NCI-H510A treated with DMSO at 0.1 percent for 48 hours (cell line): Measurements from ENCODE around the gene GPR142.
"Not testable (repeated sequence)": the region's sequence is repeated elsewhere in the genome, so short reads cannot be mapped to it uniquely, and the experiment has no call there.

Source experiments
- DNase-seq: peaks from one replicate; lab custom pipeline; 2025; lab: John Stamatoyannopoulos, UW

GPR142 gene

GRCh38 chr17:74393346-74393942 is 26.1 kb downstream of the GPR142 start:
- no peak for DNase-seq

- no peak for DNase-seq
Observed at GRCh38 chr17:74394275-74394950, 27.1 kb downstream of the GPR142 start.

DNA sequence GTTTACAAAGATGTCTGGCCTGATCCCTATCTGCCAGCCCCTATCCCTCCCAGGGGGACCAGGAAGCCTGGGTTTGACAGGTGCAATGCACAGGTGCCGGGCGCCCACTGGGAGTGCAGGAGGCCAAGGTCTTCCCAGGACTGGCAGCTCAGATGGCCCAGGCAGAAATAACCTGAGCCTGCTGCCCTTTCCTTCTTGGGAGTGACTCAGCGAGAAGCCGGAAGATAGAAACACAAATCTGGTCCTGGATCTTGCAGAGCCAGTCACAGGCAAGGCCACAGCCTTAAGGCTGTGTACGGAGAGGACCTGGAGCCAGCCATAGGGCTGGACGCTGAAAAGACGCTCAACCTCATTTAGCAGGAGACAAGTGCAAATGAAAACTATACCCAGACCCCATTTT is 27.7 kb downstream of the GPR142 start:
- no peak for DNase-seq

GRCh38 chr17:74396567-74396966 is 29.3 kb downstream of the GPR142 start:
- DNase-seq = no peak

GRCh38 chr17:74402048-74402447 is 34.7 kb downstream of the GPR142 start:
- DNase-seq = no peak

GRCh38 chr17:74403512-74404137 is 36.3 kb downstream of the GPR142 start:
- DNase-seq = no peak

DNA sequence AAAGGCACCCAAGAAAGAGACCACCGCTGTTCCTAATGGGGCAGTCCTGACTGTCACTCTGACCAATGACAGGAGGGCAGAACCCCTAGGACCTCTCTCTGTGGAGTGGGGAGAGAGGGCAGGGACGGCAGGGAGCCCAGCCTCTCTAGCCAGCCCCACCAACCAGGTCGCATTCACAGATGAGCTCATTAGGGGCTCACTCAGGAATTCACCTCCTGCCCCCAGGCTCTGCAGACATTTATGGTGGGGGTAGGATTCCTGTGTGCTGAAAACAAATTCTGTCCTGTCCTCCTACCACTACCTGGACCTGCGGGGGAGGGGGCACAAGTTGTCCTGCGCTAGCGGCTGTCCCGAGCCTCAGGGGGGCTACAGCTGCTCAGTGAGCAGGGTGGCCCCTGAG is 36.9 kb downstream of the GPR142 start:
- no peak for DNase-seq

GRCh38 chr17:74404789-74405188 is 37.5 kb downstream of the GPR142 start:
- no peak for DNase-seq

DNA sequence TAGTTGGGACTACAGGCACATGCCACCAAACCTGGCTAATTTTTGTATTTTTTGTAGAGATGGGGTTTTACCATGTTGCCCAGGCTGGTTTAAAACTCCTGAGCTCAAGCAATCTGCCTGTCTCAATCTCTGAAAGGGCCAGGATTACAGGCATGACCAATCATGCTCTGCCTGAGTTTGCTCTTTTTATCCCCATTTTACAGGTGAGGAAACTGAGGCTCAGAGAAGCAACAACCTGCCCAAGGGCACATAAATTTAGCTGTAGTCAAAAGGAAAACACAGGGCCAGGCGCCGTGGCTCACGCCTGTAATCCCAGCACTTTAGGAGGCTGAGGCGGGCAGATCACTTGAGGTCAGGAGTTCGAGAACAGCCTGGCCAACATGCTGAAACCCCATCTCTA is 38.0 kb downstream of the GPR142 start:
- DNase-seq = not testable (repeated sequence)

GRCh38 chr17:74407384-74407783 is 40.1 kb downstream of the GPR142 start:
- DNase-seq = no peak

DNA sequence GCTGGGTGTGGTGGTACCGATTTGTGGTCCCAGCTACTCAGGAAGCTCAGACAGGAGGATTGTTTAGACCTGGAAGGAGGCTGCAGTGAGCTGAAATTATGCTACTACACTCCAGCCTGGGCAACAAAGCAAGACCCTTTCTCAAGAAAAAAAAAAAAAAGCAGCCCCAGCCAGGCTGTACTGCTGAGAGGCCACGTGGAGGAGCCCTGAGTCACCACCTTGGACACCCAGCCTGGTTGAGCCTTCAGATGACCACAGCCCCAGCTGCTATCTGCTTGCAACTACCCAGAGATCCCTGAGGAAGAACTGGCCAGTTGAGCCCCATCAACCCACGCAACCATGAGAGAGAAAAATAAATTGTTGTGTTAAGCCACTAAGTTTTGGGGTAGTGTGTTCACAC is 41.0 kb downstream of the GPR142 start:
- no peak for DNase-seq

DNA sequence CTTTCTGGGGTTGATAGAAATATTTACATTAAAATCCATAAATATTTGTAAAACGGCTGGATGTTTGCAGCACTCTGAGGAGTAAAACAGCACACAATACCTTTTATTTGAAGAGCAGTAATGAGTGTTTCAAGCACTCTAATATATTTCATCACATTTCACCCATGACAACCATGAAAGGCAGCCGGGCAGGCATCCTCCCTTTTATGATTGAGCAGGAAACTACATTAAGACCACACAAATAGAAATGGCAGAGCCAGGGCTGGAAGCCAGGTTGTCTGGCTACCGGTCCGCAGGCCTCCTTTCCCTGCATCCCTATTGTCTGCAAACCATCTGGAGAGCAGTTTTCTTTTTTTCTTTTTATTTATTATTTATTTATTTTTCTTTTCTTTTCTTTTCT is 41.5 kb downstream of the GPR142 start:
- peak; percentile 83 for DNase-seq

DNA sequence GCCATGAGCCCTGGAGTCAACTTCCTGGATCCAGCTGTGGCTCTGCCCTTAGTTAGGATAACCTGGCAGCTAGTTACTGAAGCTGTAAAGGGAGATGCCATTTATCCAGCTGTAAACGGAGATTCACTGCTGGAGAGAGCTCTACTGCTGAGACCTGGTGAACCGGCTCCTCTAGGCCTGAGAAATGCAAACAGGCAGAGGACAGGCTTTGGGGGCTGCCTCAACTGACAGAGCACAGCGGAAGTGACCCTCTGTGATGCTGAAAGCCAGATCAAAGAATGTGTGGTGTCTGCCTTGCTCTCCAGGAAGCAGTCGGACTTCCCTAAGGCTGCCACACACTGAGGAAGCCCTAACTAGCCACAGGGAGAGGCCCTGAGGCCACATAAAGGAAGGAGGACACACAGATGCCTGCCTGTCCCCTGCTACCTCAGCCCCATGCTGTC is 42.7 kb downstream of the GPR142 start:
- no peak for DNase-seq

- DNase-seq = no peak
Observed at GRCh38 chr17:74412581-74412980, 45.3 kb downstream of the GPR142 start.

- DNase-seq = no peak
Observed at GRCh38 chr17:74413491-74413890, 46.2 kb downstream of the GPR142 start.

- DNase-seq = no peak
Observed at GRCh38 chr17:74414510-74414909, 47.2 kb downstream of the GPR142 start.

GRCh38 chr17:74415608-74416396 is 48.5 kb downstream of the GPR142 start:
- DNase-seq = no peak

DNA sequence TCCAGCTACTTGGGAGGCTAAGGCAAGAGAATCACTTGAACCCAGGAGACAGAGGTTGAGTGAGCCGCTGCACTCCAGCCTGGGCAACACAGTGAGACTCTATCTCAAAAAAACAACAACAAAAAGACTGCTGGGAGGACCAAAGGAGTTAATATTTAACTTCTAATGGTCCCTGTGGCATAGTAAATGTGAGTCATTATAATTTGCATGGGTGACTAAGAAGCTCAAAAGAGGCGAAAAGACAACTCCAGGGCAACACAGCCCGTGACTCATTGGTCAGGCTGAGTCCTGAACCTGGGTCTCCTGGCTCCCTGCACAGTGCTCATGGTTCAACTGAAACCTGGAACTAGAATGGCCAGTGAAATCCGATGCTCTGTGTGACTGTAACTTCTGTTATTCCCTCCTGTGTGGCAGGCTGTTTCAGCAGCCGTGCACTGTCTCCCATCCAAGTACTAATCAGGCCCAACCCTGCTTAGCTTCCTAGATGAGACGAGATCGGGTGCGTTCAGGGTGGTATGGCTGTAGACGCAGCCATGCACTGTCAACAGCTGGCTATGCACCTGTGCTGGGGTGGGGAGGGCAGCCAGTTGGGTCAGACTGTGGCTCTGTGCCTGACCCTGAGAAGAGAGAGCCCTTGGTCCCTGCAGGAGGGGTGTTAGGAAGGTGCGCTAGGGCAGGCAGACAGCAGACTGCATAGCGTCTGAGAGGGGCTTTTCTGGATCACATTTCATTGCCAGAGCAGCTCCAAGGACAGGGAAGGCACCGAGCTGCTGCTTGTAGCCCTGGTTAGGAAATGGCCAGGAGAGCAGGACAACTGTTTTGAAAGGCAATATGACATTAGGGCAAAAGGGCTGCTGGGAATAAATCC is 50.1 kb downstream of the GPR142 start:
- no peak for DNase-seq

DNA sequence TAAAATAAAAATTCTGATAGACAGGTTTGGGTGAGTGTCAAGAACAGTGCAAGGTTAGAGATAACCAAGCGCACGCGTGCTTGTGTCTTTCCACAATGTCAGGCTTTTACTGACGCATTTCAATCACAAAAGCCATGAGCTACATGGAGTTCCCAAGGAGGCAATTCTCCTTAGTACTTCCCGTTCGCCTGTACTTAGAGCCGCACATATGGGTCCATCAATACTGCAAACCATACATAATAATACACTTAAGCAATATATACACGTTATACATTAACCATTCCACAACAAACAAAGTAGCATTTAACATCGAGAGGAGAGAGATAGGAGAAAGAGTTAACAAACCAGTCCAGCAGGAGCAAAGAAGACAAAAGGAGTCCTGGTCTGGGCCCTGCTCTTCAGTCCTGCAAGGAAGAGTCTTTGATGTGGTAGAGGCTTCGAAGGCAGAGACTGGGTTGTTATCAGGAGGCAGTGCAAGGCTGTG is 52.7 kb downstream of the GPR142 start:
- DNase-seq = no peak
